ENCODE results near the gene CSDE1. TPM values are rescaled to one million over a fixed set of nuclear protein-coding genes. Genes with fewer than 3 reads are reported as not detected.

CSDE1 gene
- polyA plus RNA-seq, 3 donors = 177 to 324 (median 251) TPM

GRCh38 chr1:114780344-114781226 is 22.8 kb upstream of the CSDE1 start, which contains the start of gene SIKE1:
Gene SIKE1, minus strand, starts transcription at chr1:114780685. Its CDS starts 78 bp downstream, at chr1:114780607.
- peaks cover 5 to 13% of the 10 kb centered on the region in 2 donors for H3K27me3 ChIP-seq (ENCODE audit: control insufficient read depth in 2 of 2, insufficient read depth in 2 of 2, low read length in 2 of 2)

More at GRCh38 chr1:114780344-114781226, 22.8 kb upstream of the CSDE1 start, which contains the start of gene SIKE1:
- Histone ChIP-seq H3K4me2 (replicated peaks; ENCODE audit: extremely low read depth, low read length, poor library complexity, severe bottlenecking) (peak within 1 kb of the TSS; percentile 79), H3K9ac (ENCODE audit: insufficient read depth, low read length, poor library complexity, severe bottlenecking) (peak within 1 kb of the TSS; percentile 81), H3K79me2 (ENCODE audit: insufficient read depth, low read length) (peaks cover 14% of the 10 kb centered on the region), H4K20me1 (ENCODE audit: insufficient read depth, low read length) (no peaks in the 10 kb centered on the region), H3K27ac (ENCODE audit: low read depth in 1 of 2, low read length in 2 of 2) (peak within 1 kb of the TSS; percentile 59 to 82), H3K9me3 (replicated peaks in 1 of 2; ENCODE audit: control insufficient read depth in 1 of 2, insufficient read depth in 1 of 2, low read length in 2 of 2) (no peaks in the 10 kb centered on the region), H3K4me1 (ENCODE audit: control insufficient read depth in 1 of 2, insufficient read depth in 2 of 2, low read length in 2 of 2) (peaks cover 4 to 14% of the 10 kb centered on the region in 2 donors), H2AFZ (ENCODE audit: insufficient read depth, low read depth, low read length, poor library complexity, severe bottlenecking) (peak within 1 kb of the TSS; percentile 88), H3K36me3 (replicated peaks in 1 of 2; ENCODE audit: control insufficient read depth in 1 of 2, insufficient read depth in 2 of 2, low read length in 2 of 2) (peaks cover 16 to 33% of the 10 kb centered on the region in 2 donors), H3K4me3 (replicated peaks in 1 of 3; ENCODE audit: low read depth in 2 of 3, low read length in 3 of 3) (peak within 1 kb of the TSS; percentile 70 to 87 (median 82))
- Mint-ChIP-seq H3K4me3 (peak within 1 kb of the TSS; percentile 99 to 100), H3K27me3 (ENCODE audit: low read depth in 3 of 3) (peaks cover 4 to 22% (median 9%) of the 10 kb centered on the region in 3 donors), H3K27ac (peak within 1 kb of the TSS; percentile 95 to 97 (median 96)), H3K9me3 (peaks cover 0 to 7% (median 4%) of the 10 kb centered on the region in 7 donors), H3K4me1 (peaks cover 14% of the 10 kb centered on the region), H3K36me3 (peaks cover 24 to 27% of the 10 kb centered on the region in 2 donors)
- intact Hi-C loops (cut with micrococcal nuclease) = no loop called here
- 2% methylated on average over 37 of the region's 53 CpGs for WGBS (ENCODE audit: insufficient coverage)
- TF ChIP-seq CTCF (IDR thresholded peaks at IDR 0.05) = no peak
- DNase-seq = peak; percentile 85 to 95 (median 90)

Data from CD14-positive monocyte (primary cell).